GM23338 (cell line): ENCODE data around the gene HRAS.

Experiments
- CREB1 ChIP-seq: fragments of 250-450 bp; sonication (Bioruptor Pico); IDR thresholded peaks from 2 replicates; pipeline ENCODE4 v1.5.0; 2020; ENCODE audit warnings: low read depth, mild to moderate bottlenecking, moderate library complexity
- CTCF ChIP-seq, 2 experiments: fragments of 200-600 bp in 1 of 2; sonication (generic) in 1 of 2; conservative IDR thresholded peaks; 2 replicates each; pipeline versions ENCODE4 v1.5.1 to v1.6.1; 2016 to 2017; ENCODE audit warnings: antibody characterized with exemption in 2 of 2, low read depth in 2 of 2, mild to moderate bottlenecking in 2 of 2, moderate library complexity in 1 of 2
- POLR2AphosphoS5 ChIP-seq: IDR thresholded peaks from 2 replicates; pipeline ENCODE4 v1.6.1; 2016; ENCODE audit warnings: antibody characterized with exemption, low read depth

GRCh38 chr11:555227-555779, 19.9 kb upstream of the HRAS start:
- TF ChIP-seq CTCF (conservative IDR thresholded peaks at IDR 0.05; ENCODE audit: low read depth in 2 of 2) = no peak
- TF ChIP-seq POLR2AphosphoS5 = peak; percentile 62
- TF ChIP-seq CREB1 = no peak
